Left kidney (tissue), 2 donors: Measurements from ENCODE around the gene ADAM12. TPM values are rescaled to one million over a fixed set of nuclear protein-coding genes. Genes with fewer than 3 reads are reported as not detected.
"Not testable (repeated sequence)": the region's sequence is repeated elsewhere in the genome, so short reads cannot be mapped to it uniquely, and the experiment has no call there.

Experiments
- DNase-seq: peaks from one replicate; pipeline ENCODE4 v3.0.0-alpha.2; 2013
- polyA plus RNA-seq: library from polyadenylated mRNA; unstranded; fragments of 120-200 nt; gene quantifications from one replicate; pipeline ENCODE4 v1.2.1, GENCODE V29; 2013; ENCODE audit not compliant: insufficient read length

The ADAM12 gene
- polyA plus RNA-seq, 1 donor, result 26.4 TPM

- DNase-seq, result no peak
These were observed 125.1 kb downstream of the ADAM12 start for GRCh38 chr10:126263006-126263676.

GRCh38 chr10:126262233-126262838, 125.9 kb downstream of the ADAM12 start:
- no peak for DNase-seq

- no peak for DNase-seq
These were observed 128.4 kb downstream of the ADAM12 start for GRCh38 chr10:126259760-126260479.

GRCh38 chr10:126256864-126257263, 131.4 kb downstream of the ADAM12 start:
- DNase-seq, result no peak

GRCh38 chr10:126255313-126255712, 133.0 kb downstream of the ADAM12 start:
- no peak for DNase-seq

- no peak for DNase-seq
These were observed 134.7 kb downstream of the ADAM12 start for GRCh38 chr10:126253611-126253998.

- peak; percentile 34 for DNase-seq
These were observed 135.2 kb downstream of the ADAM12 start for GRCh38 chr10:126252884-126253610.

- DNase-seq, result no peak
These were observed 136.4 kb downstream of the ADAM12 start for GRCh38 chr10:126251778-126252407.

- no peak for DNase-seq
These were observed 137.6 kb downstream of the ADAM12 start for GRCh38 chr10:126250527-126251310.

- DNase-seq, result no peak
These were observed 138.2 kb downstream of the ADAM12 start for GRCh38 chr10:126250045-126250444.

GRCh38 chr10:126247446-126247975, 140.8 kb downstream of the ADAM12 start:
- no peak for DNase-seq

- DNase-seq, result not testable (repeated sequence)
These were observed 141.9 kb downstream of the ADAM12 start for GRCh38 chr10:126246396-126246795.

GRCh38 chr10:126245501-126245900, 142.8 kb downstream of the ADAM12 start:
- no peak for DNase-seq

- DNase-seq, result no peak
These were observed 144.3 kb downstream of the ADAM12 start for GRCh38 chr10:126243971-126244370.

GRCh38 chr10:126243306-126243705, 145.0 kb downstream of the ADAM12 start:
- no peak for DNase-seq

GRCh38 chr10:126242397-126243260, 145.6 kb downstream of the ADAM12 start:
- DNase-seq, result peak; percentile 47

- no peak for DNase-seq
These were observed 147.8 kb downstream of the ADAM12 start for GRCh38 chr10:126240483-126240882.

GRCh38 chr10:126239844-126240243, 148.4 kb downstream of the ADAM12 start:
- no peak for DNase-seq

- no peak for DNase-seq
These were observed 152.1 kb downstream of the ADAM12 start for GRCh38 chr10:126235979-126236851.
